GM12873 (cell line): Measurements from ENCODE around the gene CDH1.

Experiments
- TF ChIP-seq, protein P1 (sequence below): IDR thresholded peaks from 2 replicates; pipeline ENCODE4 v1.5.1; 2012; ENCODE audit warnings: low read depth, mild to moderate bottlenecking, moderate library complexity, low read length, control low read depth; ENCODE audit not compliant: insufficient read depth; ENCODE audit errors: missing control alignments

Gene CDH1

DNA sequence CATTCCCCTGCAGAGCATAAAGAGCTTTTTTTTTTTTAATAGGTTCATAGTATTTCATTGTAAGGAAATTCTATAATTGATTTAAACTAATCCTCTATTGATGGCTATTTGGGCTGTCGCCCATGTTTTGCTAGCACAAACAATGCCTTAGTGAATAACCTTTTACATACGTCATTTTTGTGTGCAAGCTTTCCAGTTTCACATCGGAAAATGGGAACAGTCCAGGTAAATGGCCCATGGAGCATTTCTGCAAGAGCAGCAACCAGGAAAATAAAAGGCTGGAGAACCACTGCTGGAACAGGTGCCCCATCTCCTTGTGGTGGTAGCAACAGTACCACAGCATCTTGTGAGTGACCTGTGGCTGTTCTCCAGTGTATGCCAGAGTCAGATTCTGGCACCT is 48.6 kb downstream of the CDH1 start:
- TF ChIP-seq, protein P1, sequence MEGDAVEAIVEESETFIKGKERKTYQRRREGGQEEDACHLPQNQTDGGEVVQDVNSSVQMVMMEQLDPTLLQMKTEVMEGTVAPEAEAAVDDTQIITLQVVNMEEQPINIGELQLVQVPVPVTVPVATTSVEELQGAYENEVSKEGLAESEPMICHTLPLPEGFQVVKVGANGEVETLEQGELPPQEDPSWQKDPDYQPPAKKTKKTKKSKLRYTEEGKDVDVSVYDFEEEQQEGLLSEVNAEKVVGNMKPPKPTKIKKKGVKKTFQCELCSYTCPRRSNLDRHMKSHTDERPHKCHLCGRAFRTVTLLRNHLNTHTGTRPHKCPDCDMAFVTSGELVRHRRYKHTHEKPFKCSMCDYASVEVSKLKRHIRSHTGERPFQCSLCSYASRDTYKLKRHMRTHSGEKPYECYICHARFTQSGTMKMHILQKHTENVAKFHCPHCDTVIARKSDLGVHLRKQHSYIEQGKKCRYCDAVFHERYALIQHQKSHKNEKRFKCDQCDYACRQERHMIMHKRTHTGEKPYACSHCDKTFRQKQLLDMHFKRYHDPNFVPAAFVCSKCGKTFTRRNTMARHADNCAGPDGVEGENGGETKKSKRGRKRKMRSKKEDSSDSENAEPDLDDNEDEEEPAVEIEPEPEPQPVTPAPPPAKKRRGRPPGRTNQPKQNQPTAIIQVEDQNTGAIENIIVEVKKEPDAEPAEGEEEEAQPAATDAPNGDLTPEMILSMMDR, result no peak

DNA sequence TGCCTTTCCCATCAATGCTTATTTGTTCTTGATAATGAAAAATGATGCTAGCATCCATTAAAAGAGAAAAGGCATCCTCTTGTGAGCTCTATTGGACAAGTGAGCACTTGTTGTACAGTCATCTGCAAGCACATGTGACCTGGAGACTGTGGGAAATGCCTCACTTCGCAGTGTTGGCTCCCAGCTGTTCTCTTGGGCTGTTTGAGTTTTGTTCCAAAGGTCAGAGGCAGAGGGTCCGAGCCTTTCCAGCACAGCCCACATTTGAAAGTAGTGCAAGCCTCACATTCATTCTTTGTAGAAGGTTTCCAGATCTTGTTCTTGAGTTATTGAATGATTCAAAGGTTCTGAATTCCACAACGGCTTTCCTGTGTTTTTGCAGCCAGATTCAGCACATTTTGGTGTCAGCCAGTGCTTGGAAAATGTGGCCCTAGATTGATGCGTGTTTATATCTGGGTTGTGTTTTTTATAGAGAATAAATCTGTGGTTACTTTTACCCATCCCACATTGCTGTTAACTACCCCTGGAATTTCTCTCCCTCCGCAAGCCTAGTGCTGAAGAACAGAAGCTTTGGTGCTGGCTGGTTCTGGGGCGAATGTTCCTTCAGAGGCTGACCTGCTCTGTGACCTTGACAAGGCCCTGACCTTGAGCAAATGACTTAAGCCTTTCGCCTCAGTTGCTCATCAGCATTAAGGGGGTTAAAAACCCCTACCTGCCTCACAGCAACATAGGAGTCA is 49.8 kb downstream of the CDH1 start:
- TF ChIP-seq, protein P1, result no peak

DNA sequence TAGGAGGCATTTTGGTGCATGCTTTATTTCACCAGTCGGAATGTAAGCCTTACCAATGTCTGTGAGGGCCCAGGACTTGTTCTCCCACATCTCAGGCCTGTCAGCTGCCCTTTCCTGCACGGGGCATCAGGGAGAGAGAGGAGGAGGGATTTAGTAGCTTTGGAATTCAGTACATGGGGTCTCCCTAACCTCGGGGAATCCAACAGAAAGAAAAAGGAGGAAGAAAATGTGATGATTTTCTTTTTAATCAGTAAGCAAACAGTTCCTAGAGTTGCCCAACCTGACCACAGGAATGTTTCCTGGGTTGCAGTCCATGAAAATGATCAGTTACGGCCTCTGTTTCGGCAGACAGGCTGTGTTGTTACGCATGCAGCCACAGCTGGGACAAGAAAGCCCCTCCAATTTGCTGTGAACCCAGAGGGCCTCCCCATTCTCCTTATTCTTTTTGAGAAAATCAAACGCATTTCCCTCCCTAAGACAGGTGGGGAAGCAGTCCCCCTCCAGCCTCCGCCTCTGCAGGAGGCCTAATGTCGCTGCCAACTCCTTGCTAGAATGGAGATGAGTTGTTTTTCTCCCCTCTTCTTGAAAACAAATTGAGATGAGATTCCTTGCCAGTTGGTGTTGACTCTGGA is 53.2 kb downstream of the CDH1 start:
- TF ChIP-seq, protein P1, result no peak

DNA sequence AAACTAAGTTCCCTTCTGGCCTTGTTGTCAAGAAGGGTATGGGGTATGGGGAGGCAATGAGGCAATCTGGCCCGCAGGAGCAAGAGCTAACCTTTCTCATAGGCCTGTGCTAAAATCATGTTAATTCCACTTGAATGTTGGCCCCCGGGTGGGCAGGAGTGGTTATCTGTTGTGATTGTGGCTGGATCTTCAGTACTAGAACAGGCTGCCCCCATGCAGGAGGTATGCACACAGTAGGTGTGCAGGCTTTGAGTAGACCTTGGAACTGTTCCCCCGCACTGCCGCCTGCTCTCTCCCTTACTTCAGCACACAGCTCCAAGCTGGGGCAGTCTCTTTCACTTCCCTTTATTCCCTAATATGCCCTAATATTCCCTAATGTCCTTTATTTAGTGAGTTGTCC is 53.9 kb downstream of the CDH1 start:
- TF ChIP-seq, protein P1, result no peak

DNA sequence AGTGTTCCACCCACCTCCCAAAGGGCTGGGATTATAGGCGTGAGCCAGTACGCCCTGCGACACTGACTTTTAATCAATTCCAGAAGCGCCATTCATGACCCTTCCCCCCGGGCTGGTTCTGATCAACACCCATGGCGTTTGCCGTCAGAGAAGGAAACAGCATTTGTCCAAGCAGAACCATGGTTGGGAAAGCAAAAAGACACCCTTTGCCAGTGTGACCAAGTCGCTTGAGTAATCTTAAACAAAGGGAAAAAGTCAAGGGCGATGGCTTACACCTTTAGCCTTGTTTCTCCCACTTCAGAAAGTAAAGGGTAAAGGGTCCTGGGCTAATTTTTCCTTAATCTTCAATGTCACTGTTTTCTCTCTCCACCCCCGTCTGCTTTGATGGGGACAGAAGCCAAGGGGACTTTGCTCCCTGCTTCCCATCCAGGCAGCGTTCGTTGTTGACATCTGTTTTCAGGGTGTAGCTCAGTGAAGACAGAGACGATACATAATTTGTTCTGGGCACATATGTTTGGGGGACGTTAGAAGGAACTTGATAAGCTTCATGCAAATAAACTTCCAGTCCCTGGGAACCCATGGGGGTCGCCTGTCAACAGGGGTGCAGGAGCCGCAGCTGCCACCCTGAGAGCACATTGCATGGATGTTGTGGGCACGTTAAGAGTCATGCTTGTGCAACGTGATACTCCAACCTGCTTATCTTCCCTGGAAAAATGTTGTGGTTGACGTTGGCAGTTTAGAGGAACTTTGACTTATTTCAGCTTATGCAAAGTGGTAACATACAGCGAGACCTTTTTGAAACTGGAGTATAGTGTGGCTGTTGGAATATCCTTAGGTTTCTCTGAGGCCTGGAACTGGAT is 55.6 kb downstream of the CDH1 start:
- TF ChIP-seq, protein P1, result no peak

DNA sequence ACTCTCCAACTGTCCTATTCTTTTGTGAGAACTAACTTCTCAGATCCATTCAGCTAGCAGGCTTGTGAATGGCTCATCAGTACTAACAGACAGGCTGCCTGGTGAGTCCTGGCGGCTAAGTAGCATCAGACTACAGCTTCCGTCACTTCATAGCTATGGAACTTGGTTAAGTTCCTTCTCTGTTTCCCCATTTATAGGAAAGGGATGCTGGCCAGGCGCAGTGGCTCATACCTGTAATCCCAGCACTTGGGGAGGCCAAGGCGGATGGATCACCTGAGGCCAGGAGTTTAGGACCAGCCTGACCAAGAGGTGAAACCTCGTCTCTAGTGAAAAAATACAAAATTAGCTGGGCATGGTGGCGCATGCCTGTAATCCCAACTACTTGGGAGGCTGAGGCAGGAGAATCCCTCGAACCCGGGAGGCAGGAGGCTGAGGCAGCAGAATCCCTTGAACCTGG is 56.3 kb downstream of the CDH1 start:
- TF ChIP-seq, protein P1, result no peak

DNA sequence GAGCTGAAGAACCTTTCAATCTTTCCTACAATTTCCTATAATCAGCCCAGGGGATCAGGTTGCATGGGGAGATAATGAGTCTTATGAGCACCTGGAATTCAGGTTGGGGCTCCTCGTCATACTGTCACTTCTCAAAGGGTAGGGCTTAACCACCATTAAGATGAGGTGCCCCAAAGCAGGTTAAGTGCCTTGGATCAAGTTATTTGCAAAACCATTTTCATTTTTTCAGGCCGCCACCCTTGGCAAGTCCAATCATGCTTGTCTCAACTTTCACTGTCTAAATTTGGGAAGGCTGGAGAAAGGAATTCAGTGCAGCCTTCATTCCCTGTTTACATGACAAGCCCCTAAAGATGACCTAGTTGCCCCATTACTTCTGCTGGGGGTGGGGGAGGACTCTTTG is 61.3 kb downstream of the CDH1 start:
- TF ChIP-seq, protein P1, result no peak
